GM19452 (cell line): Measurements from ENCODE around the gene WDR45B.
"Not testable (repeated sequence)": the region's sequence is repeated elsewhere in the genome, so short reads cannot be mapped to it uniquely, and the experiment has no call there.

Source experiments
- ATAC-seq: cut with Tn5 transposase; IDR thresholded peaks from one replicate; pipeline ENCODE4 v1.9.1; 2021; ENCODE audit not compliant: unreplicated experiment

The WDR45B gene

GRCh38 chr17:82587234-82588086 lies 60.8 kb downstream of the WDR45B start:
- no peak for ATAC-seq

GRCh38 chr17:82586576-82587233 lies 61.5 kb downstream of the WDR45B start:
- no peak for ATAC-seq

- not testable (repeated sequence) for ATAC-seq
Observed at GRCh38 chr17:82585935-82586575, 62.2 kb downstream of the WDR45B start.

GRCh38 chr17:82583720-82584234 lies 64.5 kb downstream of the WDR45B start:
- no peak for ATAC-seq

GRCh38 chr17:82582709-82583108 lies 65.5 kb downstream of the WDR45B start:
- no peak for ATAC-seq

GRCh38 chr17:82582213-82582612 lies 66.0 kb downstream of the WDR45B start:
- ATAC-seq = no peak

- ATAC-seq = not testable (repeated sequence)
Observed at GRCh38 chr17:82579969-82580368, 68.3 kb downstream of the WDR45B start.

- no peak for ATAC-seq
Observed at GRCh38 chr17:82577300-82577699, 70.9 kb downstream of the WDR45B start.

- ATAC-seq = not testable (repeated sequence)
Observed at GRCh38 chr17:82575581-82576221, 72.5 kb downstream of the WDR45B start.

- ATAC-seq = no peak
Observed at GRCh38 chr17:82574041-82574440, 74.2 kb downstream of the WDR45B start.

GRCh38 chr17:82571855-82572254 lies 76.4 kb downstream of the WDR45B start:
- no peak for ATAC-seq

- ATAC-seq = no peak
Observed at GRCh38 chr17:82570277-82570676, 78.0 kb downstream of the WDR45B start.

- no peak for ATAC-seq
Observed at GRCh38 chr17:82569621-82570020, 78.6 kb downstream of the WDR45B start.

GRCh38 chr17:82568997-82569393 lies 79.2 kb downstream of the WDR45B start:
- no peak for ATAC-seq

- ATAC-seq = no peak
Observed at GRCh38 chr17:82567286-82567685, 81.0 kb downstream of the WDR45B start.

GRCh38 chr17:82566129-82566960 lies 81.9 kb downstream of the WDR45B start:
- ATAC-seq = no peak

- no peak for ATAC-seq
Observed at GRCh38 chr17:82565551-82565950, 82.7 kb downstream of the WDR45B start.
